ENCODE data around the gene RIPPLY3. TPM values are rescaled to one million over a fixed set of nuclear protein-coding genes. Genes with fewer than 3 reads are reported as not detected.
A peak's percentile ranks its signal among the peaks of the same experiment; 100 is the strongest.
"Not testable (repeated sequence)": the region's sequence is repeated elsewhere in the genome, so short reads cannot be mapped to it uniquely, and the experiment has no call there.

RIPPLY3 gene
- total and polyA plus RNA-seq, 2 donors (not counting 1 experiment from before 2014, with no cell fraction given), result 0.03 TPM; not detected in 1

- no peaks in the 10 kb centered on the region for H3K4me1 ChIP-seq (ENCODE audit: control insufficient read depth, extremely low read depth, insufficient read depth, low read length)
- no peaks in the 10 kb centered on the region for H3K27me3 ChIP-seq (ENCODE audit: control insufficient read depth, insufficient read depth, low read length)
- no peak for DNase-seq (ENCODE audit: low read depth in 2 of 2)
- TF ChIP-seq EZH2 (IDR thresholded peaks at IDR 0.05; ENCODE audit: low read length, missing control alignments) (no peak), CTCF (conservative IDR thresholded peaks at IDR 0.05 in 1 of 2, IDR thresholded peaks at IDR 0.05 in 1 of 2; ENCODE audit: low read depth in 1 of 2, low read length in 2 of 2) (no peak)
- H4K20me1 ChIP-seq (ENCODE audit: control insufficient read depth, extremely low read depth, insufficient read depth, low read length), result no peaks in the 10 kb centered on the region
- no peak overlapping the region for H3K4me2 ChIP-seq (ENCODE audit: extremely low read depth, insufficient read depth, low read length)
- no peak overlapping the region for H3K9ac ChIP-seq (ENCODE audit: insufficient read depth, low read length)
- H3K79me2 ChIP-seq (ENCODE audit: control insufficient read depth, insufficient read depth, low read length), result no peaks in the 10 kb centered on the region
- H2AFZ ChIP-seq (ENCODE audit: low read length), result no peak overlapping the region
- no peaks in the 10 kb centered on the region for H3K36me3 ChIP-seq (ENCODE audit: control insufficient read depth, insufficient read depth, low read length)
- no peak overlapping the region for H3K4me3 ChIP-seq (replicated peaks in 1 of 4; ENCODE audit: control extremely low read depth in 1 of 4, insufficient read depth in 1 of 4, low read depth in 3 of 4, low read length in 4 of 4)
- no peak overlapping the region for H3K27ac ChIP-seq (ENCODE audit: insufficient read depth, low read length)
- no peaks in the 10 kb centered on the region for H3K9me3 ChIP-seq (ENCODE audit: control insufficient read depth, insufficient read depth, low read depth, low read length)
Measured at GRCh38 chr21:36985751-36986594, 20.5 kb upstream of the RIPPLY3 start.

DNA sequence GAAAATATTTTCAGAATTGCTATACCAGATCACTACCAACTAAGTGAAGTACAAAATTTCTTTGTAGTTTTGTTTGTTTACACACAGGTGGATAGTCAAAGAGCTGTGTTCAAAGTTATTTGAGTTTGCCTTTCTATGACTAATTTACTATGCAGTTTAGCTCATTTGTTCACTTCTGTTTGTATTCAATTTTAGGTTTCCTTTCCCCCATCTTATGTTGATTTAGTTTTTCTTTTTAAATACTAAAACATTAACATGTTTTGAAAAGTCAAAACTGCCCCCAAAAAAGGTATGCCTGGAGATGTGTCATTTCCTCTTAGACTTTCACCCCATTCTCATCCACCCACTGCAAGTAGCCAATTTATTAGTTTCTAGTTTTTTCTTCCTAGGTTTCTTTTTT lies 18.7 kb upstream of the RIPPLY3 start:
- Histone ChIP-seq H3K9ac (ENCODE audit: insufficient read depth, low read length) (no peak overlapping the region), H3K36me3 (ENCODE audit: control insufficient read depth, insufficient read depth, low read length) (no peaks in the 10 kb centered on the region), H3K4me3 (replicated peaks in 1 of 4; ENCODE audit: control extremely low read depth in 1 of 4, insufficient read depth in 1 of 4, low read depth in 3 of 4, low read length in 4 of 4) (no peak overlapping the region), H4K20me1 (ENCODE audit: control insufficient read depth, extremely low read depth, insufficient read depth, low read length) (no peaks in the 10 kb centered on the region), H3K27me3 (ENCODE audit: control insufficient read depth, insufficient read depth, low read length) (no peaks in the 10 kb centered on the region), H3K9me3 (ENCODE audit: control insufficient read depth, insufficient read depth, low read depth, low read length) (no peaks in the 10 kb centered on the region), H3K27ac (ENCODE audit: insufficient read depth, low read length) (no peak overlapping the region), H2AFZ (ENCODE audit: low read length) (no peak overlapping the region), H3K4me2 (ENCODE audit: extremely low read depth, insufficient read depth, low read length) (no peak overlapping the region), H3K79me2 (ENCODE audit: control insufficient read depth, insufficient read depth, low read length) (no peaks in the 10 kb centered on the region), H3K4me1 (ENCODE audit: control insufficient read depth, extremely low read depth, insufficient read depth, low read length) (no peaks in the 10 kb centered on the region)
- no peak for DNase-seq (ENCODE audit: low read depth in 2 of 2)
- no peak for TF ChIP-seq CTCF (conservative IDR thresholded peaks at IDR 0.05 in 1 of 2, IDR thresholded peaks at IDR 0.05 in 1 of 2; ENCODE audit: low read depth in 1 of 2, low read length in 2 of 2)
- no peak for TF ChIP-seq EZH2 (IDR thresholded peaks at IDR 0.05; ENCODE audit: low read length, missing control alignments)

DNA sequence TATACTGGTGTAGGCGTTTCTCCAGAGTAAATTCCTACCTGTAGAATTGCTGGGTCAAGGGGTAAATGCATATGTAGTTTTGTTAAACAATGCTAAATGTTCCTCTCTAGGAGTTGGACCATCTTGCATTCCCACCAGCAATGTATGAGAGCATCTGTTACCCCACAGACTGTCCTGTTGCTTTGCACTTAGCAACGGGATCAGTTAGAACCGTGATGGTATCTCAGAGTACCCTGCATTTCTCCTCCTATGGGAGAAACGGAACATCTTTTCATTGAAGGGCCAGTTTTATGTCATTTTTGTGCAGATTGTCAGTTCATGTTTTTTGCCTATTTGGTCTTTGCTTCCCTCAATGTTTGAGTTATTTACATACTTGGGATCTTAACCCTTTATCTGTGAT lies 18.0 kb upstream of the RIPPLY3 start:
- Histone ChIP-seq H3K4me1 (ENCODE audit: control insufficient read depth, extremely low read depth, insufficient read depth, low read length) (no peaks in the 10 kb centered on the region), H3K9ac (ENCODE audit: insufficient read depth, low read length) (no peak overlapping the region), H3K27ac (ENCODE audit: insufficient read depth, low read length) (no peak overlapping the region), H2AFZ (ENCODE audit: low read length) (no peak overlapping the region), H3K9me3 (ENCODE audit: control insufficient read depth, insufficient read depth, low read depth, low read length) (no peaks in the 10 kb centered on the region), H3K36me3 (ENCODE audit: control insufficient read depth, insufficient read depth, low read length) (no peaks in the 10 kb centered on the region), H4K20me1 (ENCODE audit: control insufficient read depth, extremely low read depth, insufficient read depth, low read length) (no peaks in the 10 kb centered on the region), H3K4me2 (ENCODE audit: extremely low read depth, insufficient read depth, low read length) (no peak overlapping the region), H3K79me2 (ENCODE audit: control insufficient read depth, insufficient read depth, low read length) (no peaks in the 10 kb centered on the region), H3K27me3 (ENCODE audit: control insufficient read depth, insufficient read depth, low read length) (no peaks in the 10 kb centered on the region), H3K4me3 (replicated peaks in 1 of 4; ENCODE audit: control extremely low read depth in 1 of 4, insufficient read depth in 1 of 4, low read depth in 3 of 4, low read length in 4 of 4) (no peak overlapping the region)
- no peak for DNase-seq (ENCODE audit: low read depth in 2 of 2)
- TF ChIP-seq EZH2 (IDR thresholded peaks at IDR 0.05; ENCODE audit: low read length, missing control alignments), result no peak
- TF ChIP-seq CTCF (conservative IDR thresholded peaks at IDR 0.05 in 1 of 2, IDR thresholded peaks at IDR 0.05 in 1 of 2; ENCODE audit: low read depth in 1 of 2, low read length in 2 of 2), result no peak

DNA sequence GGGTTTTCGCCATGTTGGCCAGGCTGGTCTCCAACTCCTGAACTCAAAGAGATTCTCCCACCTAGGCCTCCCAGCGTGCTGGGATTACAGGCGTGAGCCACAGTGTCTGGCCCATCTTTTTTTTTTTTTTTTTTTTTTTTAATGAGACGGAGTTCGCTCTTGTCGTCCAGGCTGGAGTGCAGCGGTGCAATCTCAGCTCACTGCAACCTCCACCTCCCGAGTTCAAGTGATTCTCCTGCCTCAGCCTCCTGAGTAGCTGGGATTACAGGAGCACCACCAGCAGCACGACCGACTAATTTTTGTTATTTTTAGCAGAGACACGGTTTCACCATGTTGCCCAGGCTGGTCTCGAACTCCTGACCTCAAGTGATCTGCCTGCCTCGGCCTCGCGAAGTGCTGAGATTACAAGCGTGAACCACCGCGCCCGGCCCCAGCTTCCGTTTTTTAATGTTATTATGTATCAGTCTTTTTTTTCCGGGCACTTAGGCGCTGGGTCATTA lies 17.3 kb upstream of the RIPPLY3 start:
- H3K9me3 ChIP-seq (ENCODE audit: control insufficient read depth, insufficient read depth, low read depth, low read length); DNase-seq (ENCODE audit: low read depth in 2 of 2); H3K27me3 ChIP-seq (ENCODE audit: control insufficient read depth, insufficient read depth, low read length); H3K4me1 ChIP-seq (ENCODE audit: control insufficient read depth, extremely low read depth, insufficient read depth, low read length); H4K20me1 ChIP-seq (ENCODE audit: control insufficient read depth, extremely low read depth, insufficient read depth, low read length); H3K79me2 ChIP-seq (ENCODE audit: control insufficient read depth, insufficient read depth, low read length); H3K36me3 ChIP-seq (ENCODE audit: control insufficient read depth, insufficient read depth, low read length): not testable (repeated sequence)
- H3K27ac ChIP-seq (ENCODE audit: insufficient read depth, low read length), result peak overlapping the region; percentile 63
- peak overlapping the region; percentile 66 for H3K9ac ChIP-seq (ENCODE audit: insufficient read depth, low read length)
- peak overlapping the region; percentile 66 for H3K4me2 ChIP-seq (ENCODE audit: extremely low read depth, insufficient read depth, low read length)
- H3K4me3 ChIP-seq (replicated peaks in 1 of 4; ENCODE audit: control extremely low read depth in 1 of 4, insufficient read depth in 1 of 4, low read depth in 3 of 4, low read length in 4 of 4), result peak overlapping the region; percentile 32 to 67 (median 48)
- H2AFZ ChIP-seq (ENCODE audit: low read length), result peak overlapping the region; percentile 73
